Retinal pigment epithelial cell (primary cell): ENCODE data around the gene GPATCH8.

Source experiments
- DNase-seq: peaks from one replicate; pipeline ENCODE4 v3.0.0-alpha.2; 2010; ENCODE audit warnings: low read depth
- H3K4me3 ChIP-seq: 2 replicates; pipeline ENCODE4 v1.5.1; 2011; ENCODE audit warnings: mild to moderate bottlenecking, low read length, control low read depth, moderate library complexity
- CTCF ChIP-seq: conservative IDR thresholded peaks from 2 replicates; pipeline ENCODE4 v1.5.1; 2011; ENCODE audit warnings: low read depth, low read length, control low read depth, inconsistent platforms

Gene GPATCH8

GRCh38 chr17:44432254-44433157 is 70.7 kb downstream of the GPATCH8 start:
- TF ChIP-seq CTCF, result no peak
- H3K4me3 ChIP-seq, result no peak overlapping the region
- no peak for DNase-seq

- no peak overlapping the region for H3K4me3 ChIP-seq
- no peak for TF ChIP-seq CTCF
- DNase-seq, result no peak
Measured at GRCh38 chr17:44424828-44425461, 78.3 kb downstream of the GPATCH8 start.

- no peak for TF ChIP-seq CTCF
- DNase-seq, result peak; percentile 20
- no peak overlapping the region for H3K4me3 ChIP-seq
Measured at GRCh38 chr17:44417553-44417952, 85.7 kb downstream of the GPATCH8 start.

GRCh38 chr17:44416558-44417289 is 86.5 kb downstream of the GPATCH8 start:
- no peak overlapping the region for H3K4me3 ChIP-seq
- TF ChIP-seq CTCF, result no peak
- no peak for DNase-seq

GRCh38 chr17:44414394-44415155 is 88.6 kb downstream of the GPATCH8 start:
- no peak for DNase-seq
- no peak overlapping the region for H3K4me3 ChIP-seq
- no peak for TF ChIP-seq CTCF

- peak; percentile 8 for TF ChIP-seq CTCF
- H3K4me3 ChIP-seq, result no peak overlapping the region
- no peak for DNase-seq
Measured at GRCh38 chr17:44409309-44410028, 93.7 kb downstream of the GPATCH8 start.
